Neural cell (in vitro differentiated cells): ENCODE results near the gene LIG4. TPM values are rescaled to one million over a fixed set of nuclear protein-coding genes. Genes with fewer than 3 reads are reported as not detected.

Experiments used
- H2AFZ ChIP-seq: fragments of 200-600, 300-800 bp; sonication (generic), shearing (Covaris generic); 2 replicates; pipeline ENCODE4 v1.6.0; 2014; ENCODE audit warnings: low read depth, mild to moderate bottlenecking, antibody characterized with exemption, low read length, moderate library complexity
- H3F3A ChIP-seq: fragments of 200-600 bp; shearing (Covaris generic); 2 replicates; pipeline ENCODE4 v1.6.1; 2016; ENCODE audit warnings: mild to moderate bottlenecking, moderate library complexity, mixed read lengths, antibody characterized with exemption, low read length; ENCODE audit not compliant: insufficient read depth, poor library complexity, severe bottlenecking
- H3K27ac ChIP-seq: fragments of 200-600, 300-800 bp; sonication (generic), shearing (Covaris generic); 2 replicates; pipeline ENCODE4 v1.5.1; 2014; ENCODE audit warnings: mild to moderate bottlenecking, low read length, moderate library complexity
- H3K27me3 ChIP-seq: fragments of 300-800, 200-600 bp; sonication (generic), shearing (Covaris generic); 2 replicates; pipeline ENCODE4 v1.6.0; 2014; ENCODE audit warnings: mild to moderate bottlenecking, low read depth, low read length, moderate library complexity; ENCODE audit not compliant: insufficient read depth
- H3K36me3 ChIP-seq: fragments of 300-800, 200-600 bp; sonication (generic), shearing (Covaris generic); 2 replicates; pipeline ENCODE4 v1.5.1; 2014; ENCODE audit warnings: mild to moderate bottlenecking, antibody characterized with exemption, low read length, moderate library complexity; ENCODE audit not compliant: insufficient read depth
- H3K4me2 ChIP-seq: fragments of 300-800, 200-600 bp; sonication (generic), shearing (Covaris generic); 2 replicates; pipeline ENCODE4 v1.6.0; 2014; ENCODE audit warnings: mild to moderate bottlenecking, low read length
- H3K4me3 ChIP-seq: fragments of 300-800, 200-600 bp; sonication (generic), shearing (Covaris generic); 2 replicates; pipeline ENCODE4 v1.5.1; 2014; ENCODE audit warnings: mild to moderate bottlenecking, low read length, moderate library complexity
- H3K79me2 ChIP-seq: fragments of 200-600 bp; shearing (Covaris generic); replicated peaks from 2 replicates; pipeline ENCODE4 v1.6.0; 2014; ENCODE audit warnings: mild to moderate bottlenecking, low read length, moderate library complexity; ENCODE audit not compliant: insufficient read depth
- H3K9ac ChIP-seq: fragments of 300-800, 200-600 bp; sonication (generic), shearing (Covaris generic); 2 replicates; pipeline ENCODE4 v1.6.1; 2016; ENCODE audit warnings: mild to moderate bottlenecking, low read length, mixed read lengths
- H3K9me2 ChIP-seq: fragments of 200-600 bp; shearing (Covaris generic); 2 replicates; pipeline ENCODE4 v1.6.1; 2016; ENCODE audit warnings: mild to moderate bottlenecking, low read length, mixed read lengths; ENCODE audit not compliant: insufficient read depth
- H3K9me3 ChIP-seq: fragments of 200-600, 300-800 bp; sonication (generic), shearing (Covaris generic); 2 replicates; pipeline ENCODE4 v1.6.1; 2016; ENCODE audit warnings: mild to moderate bottlenecking, mixed run types, low read length, moderate library complexity, mixed read lengths
- H4K20me1 ChIP-seq: fragments of 200-600 bp; shearing (Covaris generic); 2 replicates; pipeline ENCODE4 v1.6.1; 2016; ENCODE audit warnings: mild to moderate bottlenecking, mixed run types; ENCODE audit not compliant: insufficient read depth
- CTCF ChIP-seq: fragments of 450-650 bp; IDR thresholded peaks from 2 replicates; pipeline ENCODE4 v1.5.1; 2014; ENCODE audit warnings: antibody characterized with exemption, mild to moderate bottlenecking, moderate library complexity; ENCODE audit not compliant: poor library complexity, severe bottlenecking
- EP300 ChIP-seq: fragments of 450-650 bp; conservative IDR thresholded peaks from 2 replicates; pipeline ENCODE4 v1.6.1; 2014; ENCODE audit warnings: antibody characterized with exemption, mild to moderate bottlenecking, moderate library complexity; ENCODE audit not compliant: poor library complexity, severe bottlenecking
- EZH2 ChIP-seq: fragments of 200-600, 300-800 bp; shearing (Covaris generic), sonication (generic); IDR thresholded peaks from 2 replicates; pipeline ENCODE4 v1.6.1; 2014; ENCODE audit warnings: antibody characterized with exemption, low read length, borderline replicate concordance, mild to moderate bottlenecking; ENCODE audit not compliant: insufficient read depth, poor library complexity, severe bottlenecking
- MXI1 ChIP-seq: fragments of 450-650 bp; conservative IDR thresholded peaks from 2 replicates; pipeline ENCODE4 v1.6.1; 2014; ENCODE audit warnings: antibody characterized with exemption, mild to moderate bottlenecking; ENCODE audit not compliant: poor library complexity, severe bottlenecking
- POLR2AphosphoS5 ChIP-seq: IDR thresholded peaks from 2 replicates; pipeline ENCODE4 v1.6.1; 2012
- RAD21 ChIP-seq: fragments of 450-650 bp; conservative IDR thresholded peaks from 2 replicates; pipeline ENCODE4 v1.6.1; 2014; ENCODE audit warnings: antibody characterized with exemption, mild to moderate bottlenecking, moderate library complexity
- REST ChIP-seq: IDR thresholded peaks from 2 replicates; pipeline ENCODE4 v1.6.1; 2012; ENCODE audit warnings: borderline replicate concordance
- SMC3 ChIP-seq: fragments of 450-650 bp; conservative IDR thresholded peaks from 2 replicates; pipeline ENCODE4 v1.6.1; 2014; ENCODE audit warnings: antibody characterized with exemption, mild to moderate bottlenecking, moderate library complexity; ENCODE audit not compliant: poor library complexity
- TAF1 ChIP-seq: IDR thresholded peaks from 2 replicates; pipeline ENCODE4 v1.6.1; 2012; ENCODE audit warnings: low read depth
- polyA plus RNA-seq: library from polyadenylated mRNA; depleted of rRNA; stranded (reverse); fragments of >200 nt; gene quantifications from 2 replicates; pipeline ENCODE4 v1.2.3, GENCODE V29; 2014

LIG4 gene
- polyA plus RNA-seq, 1 donor from 2014 or later = 28.8 TPM

GRCh38 chr13:108178078-108178477 lies 37.3 kb downstream of the LIG4 start:
- no peak for TF ChIP-seq EP300
- no peak for TF ChIP-seq MXI1
- no peak for TF ChIP-seq SMC3
- TF ChIP-seq CTCF = no peak
- no peak for TF ChIP-seq POLR2AphosphoS5
- no peak for TF ChIP-seq TAF1
- TF ChIP-seq RAD21 = no peak
- no peak for TF ChIP-seq EZH2
- TF ChIP-seq REST = no peak
- H3K79me2 ChIP-seq = no peaks in the 10 kb centered on the region

GRCh38 chr13:108176685-108177274 lies 38.6 kb downstream of the LIG4 start:
- H3K79me2 ChIP-seq = no peaks in the 10 kb centered on the region
- H3K36me3 ChIP-seq = no peaks in the 10 kb centered on the region
- no peak overlapping the region for H2AFZ ChIP-seq
- TF ChIP-seq POLR2AphosphoS5 (no peak), SMC3 (no peak), REST (no peak), RAD21 (no peak), CTCF (no peak), MXI1 (no peak), EP300 (no peak), TAF1 (no peak), EZH2 (no peak)
- H3K9me3 ChIP-seq = no peaks in the 10 kb centered on the region
- no peak overlapping the region for H3K27ac ChIP-seq
- H3F3A ChIP-seq = no peaks in the 10 kb centered on the region
- H3K9me2 ChIP-seq = no peaks in the 10 kb centered on the region
- no peak overlapping the region for H3K4me3 ChIP-seq
- H4K20me1 ChIP-seq = no peaks in the 10 kb centered on the region
- H3K9ac ChIP-seq = no peak overlapping the region
- no peak overlapping the region for H3K4me2 ChIP-seq
- H3K27me3 ChIP-seq = no peaks in the 10 kb centered on the region

More at GRCh38 chr13:108178078-108178477, 37.3 kb downstream of the LIG4 start:
- Histone ChIP-seq H3K9ac (no peak overlapping the region), H3K27ac (no peak overlapping the region), H3K4me2 (no peak overlapping the region), H3K9me3 (no peaks in the 10 kb centered on the region), H4K20me1 (no peaks in the 10 kb centered on the region), H2AFZ (no peak overlapping the region), H3K4me3 (no peak overlapping the region), H3K9me2 (no peaks in the 10 kb centered on the region), H3K36me3 (no peaks in the 10 kb centered on the region), H3F3A (no peaks in the 10 kb centered on the region), H3K27me3 (no peaks in the 10 kb centered on the region)
